Neural crest cell (in vitro differentiated cells): ENCODE measurements around the gene MARCKS. TPM values are rescaled to one million over a fixed set of nuclear protein-coding genes. Genes with fewer than 3 reads are reported as not detected.

Source experiments
- DNase-seq: peaks from one replicate; pipeline ENCODE4 v3.0.0; 2021; ENCODE audit warnings: low read depth, mixed read lengths, low spot score
- H3K27ac Mint-ChIP-seq: one replicate; pipeline ENCODE4 v1.8.0; 2021; ENCODE audit warnings: mild to moderate bottlenecking, mixed read lengths; ENCODE audit not compliant: unreplicated experiment
- H3K27me3 Mint-ChIP-seq: 2 replicates; pipeline ENCODE4 v1.8.0; 2021; ENCODE audit warnings: low read depth, mild to moderate bottlenecking, mixed read lengths
- H3K36me3 Mint-ChIP-seq: 2 replicates; pipeline ENCODE4 v1.8.0; 2021; ENCODE audit warnings: low read depth, mild to moderate bottlenecking, mixed read lengths
- H3K4me1 Mint-ChIP-seq: 2 replicates; pipeline ENCODE4 v1.8.0; 2021; ENCODE audit warnings: mixed read lengths
- H3K4me3 Mint-ChIP-seq: one replicate; pipeline ENCODE4 v1.8.0; 2021; ENCODE audit warnings: mild to moderate bottlenecking, mixed read lengths
- H3K9me3 Mint-ChIP-seq: 2 replicates; pipeline ENCODE4 v1.8.0; 2021; ENCODE audit warnings: mixed read lengths
- CTCF ChIP-seq: fragments of 200-600 bp; sonication (generic); conservative IDR thresholded peaks from 2 replicates; pipeline ENCODE4 v1.5.0; 2021; ENCODE audit warnings: antibody characterized with exemption, mild to moderate bottlenecking
- total RNA-seq: library from RNA; stranded (reverse); gene quantifications from 2 replicates; pipeline ENCODE4 v1.2.1, GENCODE V29; 2021

Gene MARCKS
- total RNA-seq, 1 donor from 2014 or later = 376 TPM

GRCh38 chr6:113858480-113859348, 1.6 kb downstream of the MARCKS start:
- Mint-ChIP-seq H3K9me3 (no peaks in the 10 kb centered on the region), H3K27me3 (peaks cover 16% of the 10 kb centered on the region), H3K4me3 (no peak overlapping the region), H3K4me1 (peaks cover 36% of the 10 kb centered on the region), H3K36me3 (peaks cover 33% of the 10 kb centered on the region), H3K27ac (peak overlapping the region; percentile 93)
- peak; percentile 90 for DNase-seq
- peak; percentile 97 for TF ChIP-seq CTCF

GRCh38 chr6:113859349-113860180, 2.4 kb downstream of the MARCKS start:
- peaks cover 16% of the 10 kb centered on the region for H3K27me3 Mint-ChIP-seq
- DNase-seq = no peak
- TF ChIP-seq CTCF = no peak
- no peak overlapping the region for H3K4me3 Mint-ChIP-seq
- H3K27ac Mint-ChIP-seq = peak overlapping the region; percentile 93
- peaks cover 35% of the 10 kb centered on the region for H3K36me3 Mint-ChIP-seq
- H3K9me3 Mint-ChIP-seq = no peaks in the 10 kb centered on the region
- peaks cover 32% of the 10 kb centered on the region for H3K4me1 Mint-ChIP-seq

- no peak for TF ChIP-seq CTCF
- peaks cover 13% of the 10 kb centered on the region for H3K27me3 Mint-ChIP-seq
- H3K36me3 Mint-ChIP-seq = peaks cover 35% of the 10 kb centered on the region
- peaks cover 29% of the 10 kb centered on the region for H3K4me1 Mint-ChIP-seq
- no peak for DNase-seq
- H3K27ac Mint-ChIP-seq = peak overlapping the region; percentile 83
- H3K9me3 Mint-ChIP-seq = no peaks in the 10 kb centered on the region
- peak overlapping the region; percentile 86 for H3K4me3 Mint-ChIP-seq
Measured at GRCh38 chr6:113860181-113860955, 3.2 kb downstream of the MARCKS start.

- no peak overlapping the region for H3K27ac Mint-ChIP-seq
- H3K4me3 Mint-ChIP-seq = peak overlapping the region; percentile 86
- H3K27me3 Mint-ChIP-seq = peaks cover 12% of the 10 kb centered on the region
Measured at GRCh38 chr6:113862112-113862511, 5.0 kb downstream of the MARCKS start.

More at GRCh38 chr6:113862112-113862511, 5.0 kb downstream of the MARCKS start:
- Mint-ChIP-seq H3K36me3 (peaks cover 35% of the 10 kb centered on the region), H3K4me1 (peaks cover 23% of the 10 kb centered on the region), H3K9me3 (no peaks in the 10 kb centered on the region)
- TF ChIP-seq CTCF = no peak
- DNase-seq = no peak
